Limb (tissue), 2 donors: ENCODE data around the gene AADACL4.
"Not testable (repeated sequence)": the region's sequence is repeated elsewhere in the genome, so short reads cannot be mapped to it uniquely, and the experiment has no call there.

Source experiments
- DNase-seq, 2 donors: peaks; one replicate each; pipeline ENCODE4 v3.0.0-alpha.2; 2016; ENCODE audit errors: extremely low spot score in 2 of 2

The AADACL4 gene

GRCh38 chr1:12629511-12629956 lies 14.4 kb upstream of the AADACL4 start:
- DNase-seq, result no peak

DNA sequence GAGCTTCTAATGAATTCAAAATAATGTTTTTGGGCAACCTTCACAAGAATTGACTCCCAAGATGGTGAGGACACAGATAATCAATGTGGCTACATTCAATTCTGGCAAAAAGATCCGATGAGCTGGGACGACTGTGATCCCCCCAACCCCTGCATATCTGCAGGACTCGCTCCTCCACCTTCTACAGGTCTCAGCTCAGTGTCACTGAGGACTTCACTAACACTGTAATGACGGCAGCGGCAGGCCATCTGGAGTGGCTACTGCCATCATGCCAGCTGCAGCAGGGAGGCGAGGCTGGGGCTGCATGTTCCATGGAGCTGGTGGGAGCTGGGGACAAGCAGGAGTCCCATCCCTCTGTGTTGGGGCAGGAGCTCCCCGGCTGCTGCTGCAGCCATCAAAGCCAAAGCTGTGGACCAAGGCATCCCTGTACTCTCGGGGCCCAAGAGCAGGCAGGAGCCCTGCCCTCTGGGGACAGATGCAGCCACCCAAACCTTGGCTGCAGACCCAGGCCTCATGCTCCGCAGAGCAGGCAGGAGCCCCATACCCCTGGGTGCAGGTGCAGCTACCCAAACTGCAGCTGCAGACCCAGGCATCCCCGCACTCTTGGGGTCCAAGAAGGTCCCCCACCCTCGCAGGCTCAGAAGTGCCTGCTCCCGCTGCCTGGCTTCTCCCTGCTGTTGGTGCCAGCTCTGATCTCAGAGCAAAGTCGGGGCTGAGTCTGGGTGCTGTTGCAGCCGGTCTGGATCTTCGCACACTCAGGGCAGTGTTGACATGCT lies 13.7 kb upstream of the AADACL4 start:
- no peak for DNase-seq

- DNase-seq, result no peak
Measured at GRCh38 chr1:12630946-12631530, 12.8 kb upstream of the AADACL4 start.

DNA sequence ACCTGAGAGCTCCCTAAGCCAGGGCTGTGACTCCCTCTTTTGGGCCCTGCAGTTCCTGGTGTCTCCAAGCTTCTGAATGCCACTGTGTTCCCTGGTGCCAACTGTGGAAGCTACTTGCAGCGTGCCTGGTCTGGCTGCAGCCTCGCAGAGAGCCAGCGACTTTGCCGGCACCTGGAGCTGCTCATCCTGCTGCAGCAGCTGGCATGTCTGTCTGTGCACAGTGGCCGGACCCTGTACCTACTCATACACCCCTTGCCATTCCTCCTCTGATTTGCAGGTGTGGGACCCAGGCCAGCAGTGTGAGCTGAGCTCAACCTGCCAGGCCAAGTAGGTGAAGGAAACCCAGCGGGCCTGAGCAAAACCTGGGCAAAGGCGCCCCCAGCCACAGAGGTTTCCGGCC lies 12.3 kb upstream of the AADACL4 start:
- no peak for DNase-seq

DNA sequence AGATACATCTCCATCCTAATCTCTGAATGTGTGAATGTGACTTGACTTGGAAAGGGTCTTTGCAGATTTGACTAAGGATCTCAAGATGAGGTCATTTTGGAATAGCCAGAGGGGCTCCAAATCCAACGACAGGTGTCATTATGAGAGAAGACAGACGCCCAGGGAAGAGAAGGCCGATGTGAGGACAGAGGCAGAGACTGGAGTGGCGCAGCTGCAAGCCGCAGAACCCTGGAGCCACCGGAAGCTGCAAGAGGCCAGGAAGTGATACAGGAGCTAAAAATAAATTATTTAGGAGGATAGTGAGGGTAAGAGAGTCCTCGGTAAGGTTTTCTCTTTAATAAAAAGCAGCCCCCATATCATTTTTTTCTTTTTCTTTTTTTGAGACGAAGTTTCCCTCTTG lies 9.7 kb upstream of the AADACL4 start:
- DNase-seq, result no peak

- no peak for DNase-seq
Measured at GRCh38 chr1:12634696-12635202, 9.1 kb upstream of the AADACL4 start.

DNA sequence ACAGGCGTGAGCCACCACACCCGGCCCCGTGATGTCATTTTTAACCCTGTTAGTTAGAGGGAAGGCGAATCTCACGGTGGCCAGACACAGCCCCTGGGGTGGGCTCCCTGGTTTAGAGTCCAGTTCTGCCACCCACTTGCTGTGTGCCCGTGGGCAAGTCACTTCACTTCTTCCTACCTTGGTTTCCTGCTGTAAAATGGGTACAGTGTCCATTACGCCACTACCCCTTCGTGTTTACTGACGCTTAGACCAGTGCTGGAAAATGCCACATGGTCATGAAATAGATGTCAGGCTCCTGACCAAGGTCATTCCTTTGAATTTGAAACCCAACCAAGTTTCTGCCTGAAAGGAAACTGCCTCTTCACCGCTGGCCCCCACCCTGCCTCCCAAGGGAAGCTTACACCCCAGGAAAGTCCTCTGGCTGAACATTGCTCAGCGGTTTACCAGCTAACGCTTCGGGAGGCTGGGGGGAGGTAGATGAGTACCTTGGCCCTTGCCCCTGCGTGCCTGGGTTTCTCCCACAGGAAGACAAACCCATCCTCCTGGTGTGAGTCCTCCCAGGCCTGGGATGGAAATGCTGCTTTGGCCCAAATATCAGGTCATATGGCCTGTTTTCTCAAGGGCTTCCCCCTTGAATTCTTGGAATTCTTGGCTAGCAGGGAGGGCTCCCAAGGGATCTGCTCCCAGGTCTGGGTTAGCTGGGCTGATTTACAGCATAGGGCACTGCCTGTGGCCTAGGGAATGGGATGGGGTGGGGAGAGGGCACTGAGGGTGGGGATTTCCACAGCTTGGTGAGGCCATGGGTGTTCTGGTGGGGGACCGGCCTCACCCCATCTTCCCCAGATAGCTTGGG lies 7.6 kb upstream of the AADACL4 start:
- no peak for DNase-seq

- DNase-seq, result no peak
Measured at GRCh38 chr1:12637693-12638092, 6.2 kb upstream of the AADACL4 start.

DNA sequence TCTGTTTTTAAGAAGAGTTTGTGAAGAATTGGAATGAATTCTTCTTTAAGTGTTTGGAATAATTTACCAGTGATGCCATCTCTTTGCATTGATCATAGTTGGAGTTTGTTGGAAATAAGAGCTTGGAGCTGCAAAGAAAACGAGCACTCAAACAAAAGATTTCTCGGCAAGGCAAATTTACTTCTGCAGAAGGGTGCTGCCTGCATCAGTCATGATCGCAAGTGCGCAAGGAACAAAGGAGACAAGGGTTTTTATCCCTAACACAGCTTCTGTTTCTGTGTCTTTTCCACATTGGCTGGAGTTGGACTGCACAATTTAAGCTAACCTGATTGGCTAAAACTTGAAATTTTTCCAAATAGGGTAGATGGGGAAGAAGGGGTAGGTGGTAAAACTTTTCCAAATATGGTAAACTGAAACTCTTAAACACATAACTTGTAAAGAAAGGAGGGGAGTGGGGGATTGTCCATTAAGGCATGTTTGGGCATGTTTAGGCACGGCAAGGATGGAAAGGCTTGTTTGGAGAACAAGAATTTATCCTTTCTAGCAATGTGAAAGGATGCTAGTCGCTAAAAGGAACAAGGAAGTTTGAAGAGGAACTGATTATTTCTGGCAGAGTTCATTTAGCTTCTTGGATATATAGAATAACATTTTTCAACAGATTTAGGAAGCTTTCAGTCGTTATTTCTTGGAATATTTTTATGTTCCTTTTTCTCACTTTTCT lies 3.5 kb upstream of the AADACL4 start:
- no peak for DNase-seq

DNA sequence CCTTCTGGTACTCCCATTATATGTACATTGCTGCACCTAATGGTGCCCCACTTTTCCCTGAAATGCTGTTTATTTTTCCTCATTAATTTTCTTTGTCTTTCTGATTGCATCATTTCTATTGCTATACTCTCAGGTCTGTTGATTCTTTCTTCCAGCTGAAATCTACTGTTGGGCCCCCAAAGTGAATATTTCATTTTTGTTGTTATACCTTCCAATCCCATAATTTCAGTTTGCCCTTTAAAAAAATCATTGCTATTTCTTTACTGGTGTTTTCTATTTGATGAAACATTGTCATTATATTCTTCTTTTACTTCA lies 3.0 kb upstream of the AADACL4 start:
- no peak for DNase-seq

DNA sequence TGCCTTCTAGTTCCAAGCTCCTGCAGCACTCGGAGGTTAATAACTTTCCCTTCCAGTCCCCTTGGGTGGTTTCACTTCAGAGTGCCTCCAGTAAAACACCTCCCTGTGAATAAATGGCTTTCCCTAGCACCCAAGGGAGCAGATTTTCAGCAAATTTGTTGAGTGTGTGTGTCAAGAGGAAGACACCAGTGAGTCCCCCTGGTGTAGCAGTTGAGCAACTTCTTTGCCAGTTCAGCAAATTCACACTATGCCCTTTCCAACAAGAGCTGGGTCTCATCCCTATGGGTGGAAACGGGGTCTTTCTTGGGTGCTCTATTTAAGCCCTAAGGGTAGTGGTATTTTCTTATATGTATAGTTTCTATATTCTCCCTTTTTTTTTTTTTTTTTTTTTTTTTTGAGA lies 806 bp upstream of the AADACL4 start:
- no peak for DNase-seq

- DNase-seq, result no peak
Measured at GRCh38 chr1:12644237-12644636, 352 bp downstream of the AADACL4 start.

DNA sequence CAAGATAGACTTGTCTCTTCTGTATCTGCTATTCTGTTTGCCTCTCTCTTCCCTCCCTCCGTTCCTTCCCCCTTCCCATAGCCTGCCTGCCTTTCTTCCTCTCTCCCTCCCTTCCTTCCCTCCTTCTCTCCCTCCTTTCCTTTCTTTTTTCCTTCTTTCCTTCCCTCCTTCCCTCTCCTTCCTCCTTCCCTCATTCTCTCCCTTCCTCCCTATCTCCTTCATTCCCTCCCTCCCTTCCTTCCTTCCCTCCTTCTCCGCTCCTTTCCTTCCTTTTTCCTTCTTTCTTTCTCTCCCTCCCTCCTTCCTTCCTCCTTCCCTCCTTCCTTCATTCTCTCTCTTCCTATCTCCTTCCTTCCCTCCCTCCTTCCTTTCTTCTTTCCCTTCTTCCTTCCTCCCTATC lies 944 bp downstream of the AADACL4 start:
- DNase-seq, result no peak

DNA sequence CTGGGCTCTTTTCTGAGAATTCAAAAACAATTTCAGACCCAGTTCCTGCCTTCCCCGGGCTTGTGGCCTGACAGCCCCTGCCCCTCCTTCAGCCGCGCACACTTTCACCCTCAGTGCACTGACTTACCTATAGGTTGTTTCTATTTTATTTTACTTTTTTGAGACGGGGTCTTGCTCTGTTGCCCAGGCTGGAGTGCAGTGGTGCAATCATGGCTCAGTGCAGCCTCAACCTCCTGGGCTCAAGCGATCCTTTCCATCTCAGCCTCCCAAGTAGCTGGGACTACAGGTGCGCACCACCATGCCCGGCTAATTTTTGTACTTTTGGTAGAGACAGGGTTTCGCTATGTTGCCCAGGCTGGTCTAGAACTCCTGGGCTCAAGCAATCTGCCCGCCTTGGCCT lies 1.5 kb downstream of the AADACL4 start:
- not testable (repeated sequence) for DNase-seq

- no peak for DNase-seq
Measured at GRCh38 chr1:12648741-12649140, 4.9 kb downstream of the AADACL4 start.

DNA sequence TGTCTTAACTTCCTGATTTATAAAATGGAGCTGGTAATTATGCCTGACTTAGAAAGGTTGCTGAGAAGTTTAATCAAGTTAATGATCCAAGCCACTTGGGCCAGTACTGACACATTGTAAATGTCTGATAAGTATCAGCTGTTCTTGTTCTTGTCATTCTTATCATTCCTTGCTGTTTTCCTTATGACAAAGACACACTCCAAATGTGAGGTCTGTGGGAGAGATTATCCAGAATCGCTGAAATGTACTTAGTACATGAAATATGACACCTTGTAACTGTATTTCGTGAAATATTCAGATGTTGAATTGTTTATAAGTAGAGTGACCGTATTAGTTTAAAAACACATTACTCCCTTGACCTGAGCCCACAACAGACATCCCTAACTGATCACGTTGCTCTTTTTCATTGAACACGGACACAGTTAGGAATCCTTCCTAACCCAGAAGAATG lies 6.1 kb downstream of the AADACL4 start:
- no peak for DNase-seq

DNA sequence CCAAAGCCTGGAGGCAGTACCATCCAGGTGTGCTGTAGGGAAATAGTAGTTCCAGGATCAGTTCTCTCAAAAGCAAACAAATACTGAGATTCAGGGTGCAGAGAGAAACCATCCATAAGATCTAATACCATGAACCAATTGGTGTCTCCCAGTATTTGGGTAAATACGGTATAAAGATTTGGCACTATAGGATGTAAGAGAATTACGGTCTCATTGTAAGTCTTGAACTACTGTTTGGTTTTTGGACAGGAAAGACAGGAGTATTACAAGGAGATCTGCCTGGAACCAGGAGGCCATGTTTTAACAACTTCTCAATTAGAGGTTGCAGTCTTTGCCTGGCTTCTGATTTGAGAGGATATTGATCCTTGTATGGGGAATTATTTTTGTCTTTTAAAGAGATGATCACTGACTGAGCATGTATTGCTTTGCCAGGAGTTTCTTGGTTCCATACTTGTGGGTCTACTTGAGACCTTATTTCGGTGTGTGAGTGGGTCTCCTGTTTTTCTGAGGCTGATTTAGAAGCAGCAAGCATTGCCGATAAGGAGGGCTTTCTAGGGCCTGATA lies 10.2 kb downstream of the AADACL4 start:
- no peak for DNase-seq

DNA sequence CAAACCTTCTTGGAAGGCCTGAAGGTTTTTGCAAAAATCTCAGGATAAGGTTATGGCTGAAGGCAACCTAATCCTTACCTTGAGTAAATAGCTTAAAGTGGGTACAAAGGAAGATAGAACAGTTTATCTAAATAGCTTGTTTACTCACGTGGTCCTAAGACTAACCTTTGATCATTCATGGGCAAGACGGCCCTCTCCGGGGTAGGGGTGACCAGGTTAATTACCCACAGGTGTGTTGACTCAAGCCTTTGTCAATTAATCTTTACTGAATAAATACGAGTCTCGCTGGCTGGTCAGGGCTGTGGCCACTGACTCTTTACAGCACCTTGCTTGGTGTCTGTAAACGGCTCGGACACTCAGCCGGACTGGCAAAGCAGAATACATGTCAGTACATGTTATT lies 10.8 kb downstream of the AADACL4 start:
- DNase-seq, result no peak

DNA sequence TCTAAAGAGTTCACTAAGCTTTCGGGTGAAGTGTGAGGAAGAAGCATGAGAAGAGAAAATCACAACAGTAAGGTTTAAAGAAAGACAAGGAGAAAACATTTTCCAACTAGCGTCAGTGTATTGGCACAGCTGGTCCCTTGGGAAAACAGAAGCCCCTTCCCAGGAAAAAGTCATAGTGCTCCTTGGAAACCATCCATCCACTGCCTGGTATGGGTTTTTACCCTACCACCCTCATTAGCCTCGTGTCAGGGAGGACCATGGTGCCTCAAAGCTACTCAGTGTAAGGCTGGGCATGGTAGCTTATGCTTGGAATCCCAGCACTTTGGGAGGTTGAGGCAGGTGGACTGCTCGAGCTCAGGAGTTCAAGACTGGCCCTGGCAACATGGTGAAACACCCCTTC lies 12.7 kb downstream of the AADACL4 start:
- DNase-seq, result no peak

DNA sequence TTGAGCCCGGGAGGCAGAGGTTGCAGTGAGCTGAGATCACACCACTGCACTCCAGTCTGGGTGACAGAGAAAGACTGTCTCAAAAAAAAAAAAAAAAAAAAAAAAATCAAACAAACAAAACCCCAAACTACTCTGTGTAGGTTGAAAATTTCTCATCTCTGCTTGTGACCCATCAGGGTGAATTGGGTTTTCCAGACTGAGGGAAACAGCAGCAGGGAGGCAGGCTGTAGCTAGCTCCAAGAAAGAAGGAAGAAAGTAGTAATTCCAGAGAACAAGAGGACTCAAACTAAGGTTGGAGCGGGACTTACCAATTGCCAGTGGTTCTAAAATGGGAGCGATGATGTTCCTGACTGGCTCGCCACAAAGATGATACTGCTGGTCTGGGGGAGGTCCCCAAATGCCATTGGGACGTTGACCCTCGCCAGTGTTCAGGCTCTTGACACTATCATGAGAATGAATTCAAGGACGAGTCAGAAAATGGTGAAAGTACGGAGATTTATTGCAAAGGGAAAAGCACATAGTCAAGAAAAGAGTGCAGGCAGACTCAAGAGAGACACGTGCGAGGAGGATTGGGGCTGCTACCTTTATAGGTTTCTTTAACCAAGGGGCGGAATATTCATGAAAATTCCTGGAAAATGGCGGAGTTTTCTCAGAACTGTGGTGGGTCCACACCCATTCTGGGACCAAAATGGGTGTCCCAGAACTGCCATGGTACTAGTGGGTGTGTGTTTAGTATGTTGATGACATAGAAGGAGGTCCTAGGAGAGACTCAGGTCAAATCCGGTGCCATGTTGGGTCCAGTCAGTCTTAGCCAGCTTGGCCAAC lies 13.4 kb downstream of the AADACL4 start:
- no peak for DNase-seq
